ENCODE measurements around the gene PPP1R12B.
"Not testable (repeated sequence)": the region's sequence is repeated elsewhere in the genome, so short reads cannot be mapped to it uniquely, and the experiment has no call there.

Gene PPP1R12B

DNA sequence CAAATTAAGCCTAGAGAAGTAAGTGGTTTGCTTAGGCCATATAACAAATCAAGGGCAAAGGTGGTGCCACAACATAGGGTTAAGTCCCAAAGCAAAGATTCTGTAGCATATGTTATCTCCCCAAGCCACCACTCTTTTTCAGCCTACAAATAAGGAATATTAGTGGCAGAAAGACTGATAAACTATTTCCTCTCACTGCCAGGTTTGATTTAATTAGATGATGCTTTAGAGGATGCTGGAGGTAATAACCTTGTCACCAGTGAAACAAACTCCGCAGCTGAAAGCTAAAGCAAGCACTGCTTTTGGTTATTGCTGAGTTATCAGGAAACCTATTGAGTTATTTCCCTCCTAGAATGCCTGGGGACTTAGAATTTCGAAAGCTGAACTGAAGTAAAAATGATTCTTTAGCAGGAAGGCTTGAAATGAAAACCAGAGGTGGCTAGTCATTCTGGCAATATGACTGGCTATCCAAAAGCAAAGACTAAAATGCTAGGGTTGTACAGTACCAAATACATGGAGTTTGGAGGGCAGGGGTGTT, 216.5 kb downstream of the PPP1R12B start:
- no peak for DNase-seq

DNA sequence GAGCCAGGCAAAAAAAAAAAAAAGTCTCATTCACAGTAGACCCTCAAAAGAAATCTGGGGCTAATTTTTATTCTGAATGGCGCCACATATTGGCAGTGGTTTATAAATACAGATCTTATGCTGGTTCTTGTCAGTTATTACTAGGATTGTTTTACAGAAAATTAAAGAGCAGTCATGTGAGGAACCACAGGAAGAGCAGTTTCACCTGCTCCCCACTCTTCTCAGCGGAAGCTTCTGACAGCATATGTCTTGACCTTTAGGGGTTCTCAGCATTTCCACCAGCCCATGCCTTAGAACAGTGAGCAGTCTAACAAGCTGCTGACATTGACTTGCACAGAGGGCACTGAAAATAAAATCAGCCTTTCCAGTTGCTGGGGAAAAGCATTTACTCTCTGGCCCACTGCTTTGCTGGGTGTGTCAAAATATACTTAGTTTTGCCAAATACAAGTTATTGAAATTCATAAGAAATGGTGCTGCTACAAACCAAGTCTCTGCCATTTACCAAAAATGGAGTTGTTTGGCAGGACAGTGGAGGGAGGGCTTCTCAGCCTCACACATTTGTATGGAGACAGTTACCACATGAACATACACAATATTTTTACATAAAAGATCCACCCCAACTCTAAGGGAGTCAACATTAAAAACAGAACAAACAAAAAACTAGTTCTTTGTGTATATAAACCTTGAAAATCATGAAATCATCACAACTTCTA, 217.5 kb downstream of the PPP1R12B start:
- DNase-seq, result no peak

GRCh38 chr1:202567738-202568137, 219.2 kb downstream of the PPP1R12B start:
- DNase-seq, result no peak

DNA sequence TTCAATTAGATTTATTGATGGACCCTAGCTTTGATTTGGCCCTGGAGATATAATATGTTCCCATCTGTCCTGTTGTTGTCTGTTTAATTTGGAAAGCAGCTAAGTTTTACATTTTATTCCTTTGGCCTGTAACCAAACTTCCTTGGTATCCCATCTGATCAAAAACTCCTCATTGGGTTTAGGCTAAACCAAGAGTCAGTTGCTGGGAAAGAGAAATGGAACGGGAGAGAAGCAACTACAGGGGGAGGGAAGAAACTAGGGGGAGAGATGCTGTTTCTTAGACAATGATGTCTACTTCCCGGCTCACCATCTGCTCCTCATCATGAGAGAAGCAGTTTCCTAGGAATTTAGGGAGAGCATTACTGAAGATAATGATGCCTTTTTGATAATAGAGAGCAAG, 219.9 kb downstream of the PPP1R12B start:
- DNase-seq, result no peak

DNA sequence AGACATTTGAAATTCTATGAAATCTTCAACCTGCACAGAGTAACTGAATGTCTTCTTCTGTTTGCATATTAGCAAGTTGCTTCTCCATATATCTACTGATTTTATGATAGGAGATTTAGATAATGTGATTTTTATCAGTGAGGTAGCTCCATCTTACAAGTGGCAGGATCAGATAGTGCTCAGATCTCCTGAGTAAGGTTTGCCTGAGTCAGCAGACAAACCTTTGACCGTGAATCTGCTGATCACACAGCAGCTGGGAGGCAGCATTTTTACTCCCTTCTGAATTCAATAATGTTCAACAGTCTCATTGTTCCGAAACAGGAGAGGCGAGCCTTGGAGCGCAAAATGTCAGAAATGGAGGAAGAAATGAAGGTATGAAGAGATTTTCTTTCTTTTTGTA, 220.3 kb downstream of the PPP1R12B start:
- no peak for DNase-seq

DNA sequence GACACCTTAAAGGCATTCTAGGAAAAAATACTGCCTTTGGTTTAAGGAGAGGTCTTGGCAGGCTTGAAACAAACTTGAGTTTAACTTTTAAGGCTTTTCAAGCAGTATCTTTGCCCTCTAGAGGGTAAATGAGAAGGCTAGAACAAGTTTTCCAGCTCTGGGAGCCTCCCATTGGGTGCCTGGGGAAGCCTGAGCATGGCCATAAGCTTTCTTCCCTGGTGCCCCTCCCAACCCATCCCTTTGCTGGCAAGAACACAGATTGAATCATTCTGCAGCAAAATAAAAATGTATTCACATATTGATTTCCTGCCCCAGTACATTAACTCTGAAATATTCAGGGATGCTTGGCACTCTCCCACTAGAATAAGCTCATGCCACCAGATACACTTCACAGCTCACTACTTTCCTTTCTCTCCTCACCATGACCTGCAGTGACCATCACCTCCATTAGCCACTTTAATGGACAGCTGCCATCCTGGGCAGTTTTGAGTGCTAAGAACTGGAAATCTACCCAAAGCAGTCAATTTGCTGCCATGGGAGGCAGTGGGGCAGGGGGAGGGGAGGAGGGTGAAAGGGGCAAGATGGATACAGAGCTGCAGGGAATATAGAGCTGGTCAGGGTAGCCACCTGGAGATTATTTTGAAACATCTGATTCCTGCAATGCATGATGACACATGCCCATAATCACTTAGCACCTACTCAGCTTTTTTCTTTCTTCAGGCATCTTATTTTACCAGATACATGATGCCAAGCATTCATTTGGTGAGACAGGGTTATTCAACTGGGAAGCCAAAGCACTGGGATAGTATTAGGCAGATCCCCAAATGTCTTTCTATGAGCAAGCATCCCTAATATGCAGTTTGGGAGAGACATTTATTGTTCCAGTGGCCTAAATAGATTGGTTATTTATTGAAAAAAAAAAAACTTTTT, 221.2 kb downstream of the PPP1R12B start:
- DNase-seq, result no peak

GRCh38 chr1:202571719-202572339, 223.3 kb downstream of the PPP1R12B start:
- DNase-seq, result no peak

- DNase-seq, result no peak
Measured at GRCh38 chr1:202572867-202573266, 224.4 kb downstream of the PPP1R12B start.

GRCh38 chr1:202575918-202576653, 227.6 kb downstream of the PPP1R12B start:
- DNase-seq, result no peak

DNA sequence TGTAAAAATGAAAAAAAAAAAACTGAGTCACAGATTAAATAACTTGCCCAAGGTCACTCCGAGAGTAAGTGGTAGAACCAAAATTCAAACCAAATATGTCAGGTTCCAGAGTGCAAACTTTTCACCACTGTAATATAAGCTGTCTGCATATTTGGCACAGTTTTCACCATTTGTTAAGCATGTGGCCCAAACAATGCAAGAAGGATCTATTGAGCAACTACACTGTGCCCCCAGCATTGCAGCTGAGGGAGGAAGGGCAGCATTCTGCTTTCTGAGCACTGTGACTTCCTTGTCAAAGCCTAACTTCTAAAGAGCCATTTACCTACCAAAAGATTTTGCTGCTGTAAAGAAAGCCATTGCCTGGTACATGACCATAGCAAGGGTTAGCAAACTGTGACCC, 228.3 kb downstream of the PPP1R12B start:
- no peak for DNase-seq

DNA sequence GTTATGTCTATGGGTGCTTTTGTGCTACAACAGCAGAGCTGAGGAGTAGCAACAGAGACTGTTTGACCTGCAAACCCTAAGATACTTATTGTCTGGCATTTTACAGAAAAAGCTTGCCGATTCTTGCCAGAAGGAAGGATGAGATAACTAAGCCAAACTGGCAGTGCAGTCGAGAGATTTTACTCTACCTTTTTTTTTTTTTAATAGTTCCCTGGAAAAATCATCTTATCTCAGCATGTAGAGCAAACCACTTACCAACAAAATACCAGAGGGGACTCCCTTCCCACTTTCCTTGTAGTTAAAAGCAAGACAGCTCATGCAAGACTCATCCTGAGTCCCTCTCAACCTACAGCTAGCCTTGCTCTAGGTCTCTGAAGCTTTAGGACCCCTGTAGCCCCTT, 228.9 kb downstream of the PPP1R12B start:
- DNase-seq, result no peak

- no peak for DNase-seq
Measured at GRCh38 chr1:202578001-202578504, 229.6 kb downstream of the PPP1R12B start.

DNA sequence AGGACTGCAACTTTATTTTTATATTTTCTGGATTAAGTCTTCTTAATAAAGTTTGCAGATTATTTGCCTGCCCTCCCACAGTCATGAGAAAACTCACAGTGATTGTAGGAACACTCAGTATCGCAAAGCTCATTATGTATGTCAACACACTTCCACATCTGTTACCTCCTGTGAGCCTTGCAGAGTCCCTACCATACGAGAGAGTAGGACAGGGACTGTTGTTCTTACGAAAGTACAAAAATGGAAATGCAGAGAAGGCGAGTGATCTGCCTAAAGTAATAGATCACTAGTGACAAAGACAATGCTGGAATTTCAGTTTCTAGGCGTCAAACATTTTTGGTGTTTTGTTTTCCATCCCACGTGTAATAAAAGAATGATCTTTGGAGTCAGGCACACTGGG, 230.1 kb downstream of the PPP1R12B start:
- no peak for DNase-seq

GRCh38 chr1:202579806-202580205, 231.3 kb downstream of the PPP1R12B start:
- DNase-seq, result no peak

DNA sequence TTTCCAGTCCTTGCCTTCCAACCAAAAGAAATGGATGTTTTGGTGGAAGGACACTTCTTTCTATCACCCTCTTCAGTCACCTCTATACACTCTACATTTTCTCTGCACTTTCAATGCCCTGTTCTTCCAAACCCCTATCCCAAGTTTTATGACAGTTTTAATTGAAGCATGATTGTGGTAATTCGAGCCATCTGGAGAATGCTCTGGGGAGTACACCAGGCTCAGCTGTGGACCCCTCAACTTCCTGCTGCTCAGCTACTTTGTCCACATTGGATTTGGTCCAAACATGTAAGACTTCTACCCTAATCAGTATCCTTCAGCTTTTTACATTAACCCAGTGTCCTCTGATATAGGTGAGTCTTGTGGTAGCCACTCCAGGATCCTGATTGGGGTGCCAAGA, 232.1 kb downstream of the PPP1R12B start:
- DNase-seq, result no peak

GRCh38 chr1:202582350-202582749, 233.9 kb downstream of the PPP1R12B start:
- not testable (repeated sequence) for DNase-seq

DNA sequence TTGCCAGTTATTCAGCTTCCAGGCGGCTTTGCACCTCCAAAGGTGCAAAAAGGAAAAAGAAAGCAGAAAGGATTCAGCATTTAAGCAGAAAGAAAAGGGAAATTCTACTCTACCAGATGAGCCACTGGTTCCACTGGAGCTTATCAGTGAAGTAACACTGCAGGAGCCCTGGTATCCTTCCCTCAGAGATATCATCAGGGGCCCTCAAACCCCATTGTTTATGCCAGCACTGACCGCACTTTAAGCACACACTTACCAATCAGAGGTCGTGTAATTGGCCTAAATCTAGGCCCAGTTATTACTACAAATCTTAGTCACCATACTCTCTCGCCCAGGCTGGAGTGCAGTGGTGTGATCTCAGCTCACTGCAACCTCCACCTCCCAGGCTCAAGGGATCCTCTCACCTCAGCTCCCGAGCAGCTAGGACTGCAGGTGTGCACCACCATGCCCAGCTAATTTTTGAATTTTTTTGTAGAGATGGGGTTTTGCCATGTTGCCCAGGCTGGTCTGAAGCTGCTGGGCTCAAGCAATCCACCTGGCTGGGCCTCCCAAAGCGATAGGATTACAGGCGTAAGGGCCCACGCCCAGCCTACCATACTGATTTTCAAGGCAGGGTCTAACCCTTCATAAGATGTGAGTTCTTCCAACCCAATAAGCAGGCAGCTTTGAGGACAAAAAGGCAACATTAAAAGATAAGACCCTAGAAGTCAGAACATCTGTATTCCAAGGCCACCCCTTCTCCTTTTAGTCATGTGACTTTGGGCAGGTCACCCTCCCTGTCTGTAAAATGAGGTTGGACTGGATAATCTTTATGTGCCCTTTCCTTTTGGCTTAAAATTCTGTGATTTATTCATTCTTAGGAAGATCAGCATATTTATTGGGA, 236.4 kb downstream of the PPP1R12B start:
- DNase-seq, result no peak

DNA sequence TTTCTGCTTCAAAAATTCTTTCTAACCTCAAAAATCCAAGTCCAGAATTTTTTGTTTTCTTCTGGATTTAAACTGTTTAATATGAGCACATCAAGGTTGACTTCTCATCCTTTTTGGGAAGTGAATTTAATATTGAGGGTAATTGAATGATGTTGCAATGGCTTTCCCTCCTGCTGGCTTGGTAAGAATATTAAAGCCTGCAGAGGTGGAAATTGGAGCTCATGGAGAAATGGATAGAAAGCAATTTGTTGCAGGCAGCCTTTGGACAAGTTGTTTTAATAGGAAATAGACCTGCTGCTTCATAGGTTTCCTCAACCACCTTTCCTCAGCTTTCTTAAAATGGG, 237.1 kb downstream of the PPP1R12B start:
- no peak for DNase-seq

GRCh38 chr1:202586018-202586821, 237.7 kb downstream of the PPP1R12B start:
- DNase-seq, result no peak

DNA sequence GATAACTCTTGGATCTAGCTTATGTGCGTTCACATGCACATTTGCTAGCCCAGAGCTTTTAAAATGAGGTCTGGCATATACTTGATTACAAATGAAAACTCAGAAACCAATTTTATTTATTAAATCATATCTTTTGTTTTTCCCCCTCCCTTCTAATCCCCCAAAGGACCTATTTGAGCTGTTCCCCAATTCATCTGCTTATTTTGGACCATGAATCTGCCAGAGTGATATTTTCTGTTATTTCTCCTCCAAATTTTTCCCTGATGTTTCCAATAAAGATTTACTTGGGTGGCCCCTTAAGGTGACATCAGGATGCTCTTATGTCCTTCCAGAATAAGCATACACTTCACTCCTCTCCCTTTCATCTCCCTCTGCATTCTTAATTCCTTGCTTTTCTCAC, 238.4 kb downstream of the PPP1R12B start:
- DNase-seq, result no peak

Data from effector CD4-positive, alpha-beta T cell (primary cell).